NCI-H1930 (cell line): ENCODE results near the gene MAD1L1.

Experiments
- DNase-seq, 2 experiments: peaks; one replicate each; lab custom pipeline; 2025; lab: John Stamatoyannopoulos, UW

The MAD1L1 gene

DNA sequence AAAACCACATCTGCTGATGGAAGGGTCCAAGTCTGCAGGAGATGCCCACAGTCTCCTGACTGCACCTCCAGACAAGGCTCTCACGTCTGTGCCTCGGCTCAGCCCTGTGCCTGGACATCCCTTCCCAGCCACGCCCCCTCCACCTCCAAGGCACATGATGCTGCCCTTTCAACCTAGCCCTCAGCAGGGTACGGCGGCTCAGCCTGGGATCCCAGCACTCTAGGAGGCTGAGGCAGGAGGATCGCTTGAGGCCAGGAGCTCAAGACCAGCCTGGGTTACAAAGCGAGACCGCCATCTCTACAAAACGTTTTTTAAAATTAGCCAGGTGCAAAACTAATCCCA, 14.3 kb downstream of the MAD1L1 start:
- DNase-seq, result no peak

DNA sequence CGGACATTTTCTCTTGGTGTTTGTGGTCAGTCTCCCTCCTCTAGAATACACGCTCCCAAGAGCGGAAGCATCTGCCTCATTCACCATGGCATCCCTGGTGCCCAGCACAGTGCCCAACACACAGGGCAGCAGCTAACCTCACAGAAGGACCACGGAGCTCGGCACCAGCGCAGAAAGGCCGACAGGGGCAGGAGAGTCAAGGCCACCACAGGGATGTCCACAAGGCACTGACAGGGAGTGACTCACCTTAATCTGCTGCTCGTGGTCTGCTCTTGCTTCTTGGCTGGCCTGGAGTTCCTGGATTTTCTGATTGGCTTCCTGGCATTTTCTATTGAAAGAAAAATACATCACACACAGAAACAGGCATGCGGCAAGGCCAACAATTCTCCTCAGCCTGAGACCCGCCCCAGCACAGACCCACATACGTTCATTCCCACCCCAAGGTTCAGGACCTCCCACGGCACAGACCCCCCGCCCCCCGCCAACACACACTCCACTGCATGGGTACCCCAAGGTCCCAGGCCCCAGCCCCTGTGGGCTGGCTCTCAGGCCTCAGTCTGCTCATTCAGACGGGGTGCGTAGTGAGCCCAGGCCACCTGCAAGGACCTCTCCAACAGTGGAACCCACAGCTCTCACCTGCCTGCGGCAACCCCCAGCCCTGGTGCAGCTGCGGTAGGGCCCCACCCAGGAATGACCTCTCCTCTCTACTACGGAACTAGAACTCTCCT, 14.9 kb downstream of the MAD1L1 start:
- no peak for DNase-seq

DNA sequence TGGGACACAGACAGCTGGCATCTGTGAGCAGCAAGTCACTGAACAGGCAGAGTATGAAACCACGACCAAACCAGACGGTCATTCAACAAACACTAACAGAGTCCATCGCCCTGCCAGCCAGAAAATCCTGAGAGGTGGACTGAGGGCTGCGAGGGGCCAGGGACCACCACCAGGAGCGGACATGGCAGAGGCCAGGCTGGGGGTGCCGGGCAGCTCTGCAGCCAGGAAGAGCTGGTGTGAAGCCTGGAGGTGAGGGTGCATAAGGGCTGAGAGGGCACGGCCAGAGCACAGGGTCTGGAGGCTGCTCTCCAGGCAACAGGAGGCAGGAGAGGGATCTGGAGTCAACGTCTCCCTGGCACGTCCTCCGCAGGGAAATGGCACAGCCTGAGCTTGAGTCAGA, 15.5 kb downstream of the MAD1L1 start:
- no peak for DNase-seq

DNA sequence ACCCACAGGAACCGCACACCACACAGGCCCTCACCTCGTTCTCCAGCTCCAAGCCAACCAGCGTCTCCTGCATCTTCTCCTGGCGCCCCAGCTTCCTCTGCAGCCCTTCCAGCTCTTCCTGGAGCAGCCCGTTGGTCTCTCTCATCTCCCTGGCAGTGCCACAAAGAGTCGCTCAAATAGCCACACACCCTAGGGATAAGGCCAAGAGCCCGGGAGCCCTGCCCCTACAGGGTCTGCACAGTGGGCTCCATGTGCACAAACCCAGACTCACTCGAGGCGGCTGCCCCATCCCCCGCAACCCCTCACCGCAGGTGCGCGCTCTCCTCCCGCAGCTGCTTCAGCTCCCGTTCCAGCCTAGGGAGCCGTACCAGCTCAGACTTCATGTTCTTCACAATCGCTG, 16.9 kb downstream of the MAD1L1 start:
- no peak for DNase-seq

DNA sequence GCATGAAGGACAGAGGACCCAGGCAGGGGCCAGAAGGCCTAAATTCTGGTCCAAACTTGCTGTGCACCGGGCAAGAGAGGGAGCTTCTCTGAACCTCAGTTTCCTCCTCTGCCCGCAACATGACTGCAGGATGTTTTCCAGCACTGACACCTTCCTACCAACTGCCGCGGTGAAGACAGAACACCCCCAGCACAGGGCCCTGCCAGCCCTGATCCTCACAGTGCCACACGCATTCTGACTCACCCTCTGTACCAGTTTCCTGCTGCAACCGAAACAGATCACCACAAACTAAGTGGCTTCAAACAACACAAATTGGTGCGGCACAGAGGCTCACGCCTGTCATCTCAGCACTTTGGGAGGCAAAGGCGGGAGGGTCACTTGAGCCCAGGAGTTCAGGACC, 18.1 kb downstream of the MAD1L1 start:
- no peak for DNase-seq

DNA sequence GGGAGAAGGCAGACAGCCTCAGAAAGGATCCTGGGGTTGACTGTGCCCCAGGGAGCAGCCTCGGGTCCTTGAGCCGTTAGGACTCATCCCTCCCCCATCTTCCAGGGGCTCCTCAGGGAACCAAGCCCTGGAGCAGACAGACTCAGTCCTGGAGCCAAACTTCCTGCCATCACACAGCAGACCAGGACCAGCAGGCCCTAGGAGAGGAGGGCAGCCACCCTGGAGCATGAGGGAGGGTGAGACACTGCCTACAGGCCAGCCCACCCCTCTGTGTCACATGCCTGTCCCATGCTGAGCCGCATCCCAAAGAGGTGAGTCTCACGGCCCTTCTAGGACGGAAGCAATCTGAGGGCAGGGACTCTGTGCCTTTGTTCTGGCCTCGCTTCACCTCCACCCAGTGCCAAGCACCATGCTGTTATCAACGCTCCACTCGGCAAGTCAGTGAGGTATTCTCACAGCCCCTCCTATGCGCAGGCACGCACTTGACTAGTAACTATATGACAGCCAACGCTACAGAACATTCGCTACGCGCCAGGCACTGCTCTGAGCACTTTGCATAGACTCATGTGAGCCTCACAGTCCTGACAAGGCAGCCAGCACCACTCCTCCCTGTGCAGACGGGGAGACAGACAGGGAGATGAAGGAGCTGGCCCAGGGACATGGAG, 19.1 kb downstream of the MAD1L1 start:
- no peak for DNase-seq

DNA sequence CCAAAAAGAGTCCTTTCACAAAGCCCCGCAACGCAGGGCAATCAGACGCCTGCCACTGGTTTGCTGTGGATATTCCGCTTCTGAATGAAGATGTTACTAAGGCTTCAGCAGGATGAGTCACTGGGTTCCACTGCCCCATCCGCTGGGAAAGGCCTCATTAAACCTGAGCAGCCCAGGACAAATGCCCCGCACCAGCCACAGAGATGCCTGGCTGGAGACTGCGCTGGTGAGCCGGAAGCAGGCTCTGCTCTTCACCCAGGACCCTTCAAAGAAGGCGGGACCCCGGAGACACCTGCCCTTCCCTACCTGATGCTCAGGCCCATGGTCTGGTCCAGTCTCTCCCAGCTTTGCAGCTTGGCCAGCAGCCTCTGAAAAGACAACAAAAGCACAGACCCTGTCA, 19.8 kb downstream of the MAD1L1 start:
- DNase-seq, result no peak

DNA sequence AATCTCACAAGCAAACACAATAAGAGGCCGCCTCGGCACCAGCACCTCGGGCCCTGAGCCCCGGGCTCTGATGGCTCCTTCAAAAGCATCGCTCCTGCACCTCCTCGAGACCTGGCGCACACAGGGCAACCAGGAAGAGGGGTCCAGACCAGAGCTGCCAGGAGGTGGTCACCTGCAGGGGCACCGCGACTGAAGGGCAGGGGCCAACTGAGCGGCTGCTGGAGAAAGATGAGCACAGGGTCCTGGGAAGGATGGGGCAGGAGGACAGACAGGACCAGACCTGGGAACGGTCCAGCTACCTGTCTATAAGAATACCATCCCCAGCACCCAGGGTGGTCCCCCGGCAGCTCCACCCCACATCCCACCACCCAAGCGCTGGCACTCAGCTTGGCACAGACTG, 20.8 kb downstream of the MAD1L1 start:
- DNase-seq, result no peak

DNA sequence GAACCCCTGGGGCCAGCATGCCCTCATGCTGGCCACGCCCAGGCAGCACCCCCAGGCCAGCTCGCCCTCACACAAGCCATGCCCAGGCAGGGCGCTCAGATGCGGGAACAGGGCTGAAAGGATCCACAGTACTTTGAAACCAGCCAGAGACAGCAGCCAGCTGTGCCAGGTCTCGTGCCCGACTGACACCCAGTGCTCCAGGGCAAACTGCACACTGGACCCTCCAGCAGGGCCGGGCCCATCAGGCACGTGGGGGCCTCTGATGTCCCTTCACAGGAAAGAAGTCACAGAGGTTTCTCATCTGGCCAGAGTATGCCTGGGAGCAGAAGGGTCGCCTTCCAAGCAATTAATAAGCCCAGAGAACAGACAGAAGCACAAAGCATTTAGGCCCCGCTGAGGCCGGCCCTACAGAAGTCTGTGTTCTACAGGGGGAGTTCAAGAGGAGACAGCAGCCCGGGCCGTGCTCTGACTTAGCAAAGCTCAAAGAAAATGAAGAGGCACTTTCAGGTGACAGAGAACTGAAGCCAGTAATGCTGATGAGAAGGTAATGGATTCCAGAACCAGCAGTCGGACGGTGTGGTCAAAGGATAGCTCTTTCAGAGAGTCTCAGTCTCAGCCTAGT, 21.4 kb downstream of the MAD1L1 start:
- DNase-seq, result no peak

DNA sequence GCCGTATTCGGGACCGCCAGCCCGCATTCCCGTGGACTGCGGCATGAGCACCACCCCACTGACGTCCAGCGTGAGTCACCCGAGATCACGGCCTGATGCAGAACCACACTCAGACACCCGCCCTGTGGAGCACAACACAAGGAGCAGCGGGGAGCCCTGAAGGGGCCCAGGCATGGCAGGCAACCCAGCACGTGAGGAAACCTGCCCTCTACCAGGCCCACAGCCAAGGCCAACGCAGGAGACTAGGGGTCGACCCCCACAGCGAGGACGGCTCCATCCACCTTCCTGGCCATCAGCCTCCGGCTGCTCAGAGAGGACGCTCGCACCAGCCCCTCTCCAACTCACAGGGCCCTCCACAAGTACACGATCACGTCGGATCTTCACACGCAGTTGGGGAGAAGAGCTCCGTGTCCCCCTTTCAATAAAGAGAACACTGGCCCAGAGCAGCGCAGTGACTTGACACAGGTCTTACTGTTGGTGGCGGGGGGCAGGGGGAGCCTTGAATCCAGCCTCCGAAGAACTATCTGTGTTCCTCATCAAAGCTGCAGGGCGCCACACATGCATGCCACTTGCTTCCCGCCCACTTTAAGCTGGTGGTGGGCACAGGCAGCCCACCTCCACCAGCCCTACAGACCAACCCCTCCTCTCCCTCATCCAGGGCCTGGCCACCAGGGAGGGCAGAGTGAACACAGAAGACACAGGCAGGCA, 22.0 kb downstream of the MAD1L1 start:
- DNase-seq, result no peak

DNA sequence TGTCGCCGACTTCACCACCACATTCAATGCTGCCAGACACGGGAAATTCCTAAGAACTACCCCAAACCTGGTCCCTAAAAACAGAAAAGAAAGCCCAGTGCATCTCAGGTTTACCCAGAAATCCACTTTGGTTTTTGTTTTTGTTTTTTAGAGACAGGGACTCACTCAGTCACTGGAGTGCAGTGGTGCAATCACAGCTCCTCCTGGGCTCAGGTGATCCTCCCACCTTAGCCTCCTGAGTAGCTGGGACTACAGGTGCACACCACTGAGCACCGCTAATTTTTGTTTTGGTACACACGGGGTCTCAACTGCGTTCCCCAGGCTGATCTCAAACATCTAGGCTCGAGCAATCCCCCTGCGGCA, 22.8 kb downstream of the MAD1L1 start:
- no peak for DNase-seq

DNA sequence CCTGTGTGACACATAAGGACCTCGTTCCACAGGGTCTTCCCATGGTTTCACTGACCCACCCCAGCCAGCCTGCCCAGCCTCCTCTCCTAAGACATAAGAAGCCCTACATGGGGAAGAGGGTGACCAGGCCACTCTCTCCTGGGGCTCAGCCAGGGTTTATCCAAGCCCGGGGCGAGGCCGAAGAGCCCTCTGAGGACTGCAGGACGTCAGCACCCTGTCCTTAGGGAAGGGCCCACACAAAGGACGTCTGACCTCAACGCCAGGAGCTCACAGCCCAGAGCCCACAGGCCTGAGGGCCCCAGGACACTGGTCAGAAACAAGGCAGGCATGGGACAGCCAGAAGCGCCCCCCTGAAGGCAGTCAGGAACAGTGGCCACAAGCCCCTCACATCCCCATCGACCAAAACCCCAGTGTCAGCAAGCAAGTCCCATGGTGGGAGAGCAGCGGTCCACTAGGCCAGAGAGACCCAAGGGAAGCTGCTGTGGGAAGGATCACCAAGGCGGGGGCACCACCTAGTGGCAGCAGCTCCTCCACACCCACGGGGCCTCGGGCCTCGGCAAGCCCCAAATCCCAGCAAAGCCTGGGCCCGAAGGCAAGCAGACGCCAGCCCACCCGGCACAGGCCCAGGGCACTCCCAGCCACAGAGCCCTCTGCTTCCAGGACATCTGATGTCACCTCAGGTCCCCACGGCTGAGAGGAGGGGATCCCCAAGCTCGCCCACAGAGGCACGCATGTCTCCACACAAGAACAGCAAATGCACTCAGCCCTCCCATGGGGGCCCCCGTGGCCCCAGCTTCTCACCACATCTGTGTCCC, 23.4 kb downstream of the MAD1L1 start:
- peak in 1 of 2 experiments; percentile 32 for DNase-seq

DNA sequence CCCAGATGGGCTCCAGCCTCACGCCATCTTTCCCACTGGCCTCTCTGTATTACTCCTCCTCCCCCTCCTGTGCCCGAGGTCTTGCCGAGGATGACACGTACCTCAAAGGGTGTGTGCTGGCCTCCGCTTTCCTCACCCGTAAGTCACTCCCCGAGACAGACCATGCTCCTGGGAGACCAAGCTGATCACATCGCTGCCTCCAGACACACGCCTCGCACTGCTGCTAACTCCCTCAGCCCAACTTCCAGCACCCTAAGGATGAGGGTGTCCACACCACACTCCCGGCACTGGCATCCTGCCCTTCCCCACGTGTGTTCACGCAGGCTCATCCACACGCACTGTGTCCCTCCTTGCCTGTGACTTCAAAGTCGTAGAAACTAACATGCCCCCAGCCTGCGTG, 24.0 kb downstream of the MAD1L1 start:
- no peak for DNase-seq

DNA sequence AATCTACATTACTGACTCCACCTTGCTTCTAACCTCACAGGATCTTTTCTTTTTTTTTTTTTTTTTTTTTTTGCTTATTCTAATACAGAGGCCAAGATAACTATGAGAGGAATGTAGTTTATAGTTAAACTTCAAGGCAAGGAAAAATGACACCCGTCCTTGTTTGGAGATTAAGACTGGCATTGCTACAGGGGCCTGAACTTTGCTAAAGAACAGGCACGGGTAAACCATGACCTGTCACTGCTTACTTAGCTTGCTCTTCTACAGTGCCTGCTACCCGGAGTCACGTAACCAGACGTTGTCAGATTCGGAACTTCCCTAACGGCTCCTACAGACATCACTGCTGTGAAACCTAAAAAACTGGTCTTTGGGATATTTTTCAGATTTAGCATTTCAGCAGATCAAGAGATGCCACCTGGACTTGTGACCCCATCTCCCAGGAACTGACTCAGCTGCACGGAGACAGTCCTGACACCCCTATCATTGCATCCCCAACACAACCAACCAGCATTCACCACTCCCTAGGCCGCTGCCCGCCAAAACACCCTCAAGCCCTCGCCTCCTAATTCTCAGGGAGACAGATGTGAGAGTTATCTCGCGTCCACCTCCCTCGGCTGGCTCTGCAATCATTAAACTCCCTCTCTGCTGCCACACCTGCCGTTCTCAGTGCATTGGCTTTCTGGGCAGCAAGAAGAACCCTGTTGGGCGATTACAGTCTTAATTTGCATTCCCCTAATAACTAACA, 27.5 kb downstream of the MAD1L1 start:
- no peak for DNase-seq

DNA sequence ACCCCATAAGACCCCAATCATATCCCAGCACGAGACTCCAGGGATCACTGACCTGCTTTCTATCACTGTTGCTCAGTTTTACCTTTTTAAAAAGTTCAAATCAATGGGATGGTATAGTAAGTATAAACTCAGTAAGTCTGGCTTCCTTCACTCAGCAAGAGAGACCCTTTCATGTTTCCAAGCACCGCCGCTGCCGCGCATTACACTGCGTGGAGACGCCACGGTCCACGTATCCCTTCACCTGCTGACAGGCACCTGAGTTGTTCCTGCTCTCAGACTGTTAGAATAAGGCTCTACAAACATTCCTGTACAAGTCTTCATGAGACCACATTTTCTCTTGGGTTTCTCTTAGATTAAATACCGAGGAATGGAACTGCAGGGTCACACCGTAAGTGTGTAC, 28.3 kb downstream of the MAD1L1 start:
- DNase-seq, result no peak

DNA sequence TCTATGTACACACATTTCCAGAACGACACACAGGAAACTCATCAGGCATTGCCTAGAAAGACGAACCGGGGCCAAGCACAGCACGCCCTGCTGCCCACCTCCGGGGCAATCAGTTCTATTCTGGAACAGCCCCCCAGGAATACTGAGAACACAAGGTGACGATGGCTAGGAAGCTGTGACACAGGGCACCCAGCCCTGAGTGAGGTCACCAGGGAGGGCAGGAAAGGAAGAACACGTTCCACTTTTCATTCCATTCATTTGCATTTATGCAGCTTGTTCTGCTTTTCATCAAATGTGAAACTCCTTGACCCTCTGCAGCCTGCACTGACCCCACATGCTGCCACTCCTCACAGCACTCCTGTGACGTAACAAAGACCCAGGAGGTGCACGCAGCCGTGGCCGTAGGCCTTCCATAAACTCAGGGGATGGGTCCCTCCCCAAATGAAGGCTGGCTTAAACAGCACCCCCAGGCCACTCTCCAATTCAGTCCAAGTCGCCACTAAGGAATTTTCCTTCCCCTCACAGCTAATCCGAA, 28.9 kb downstream of the MAD1L1 start:
- no peak for DNase-seq

DNA sequence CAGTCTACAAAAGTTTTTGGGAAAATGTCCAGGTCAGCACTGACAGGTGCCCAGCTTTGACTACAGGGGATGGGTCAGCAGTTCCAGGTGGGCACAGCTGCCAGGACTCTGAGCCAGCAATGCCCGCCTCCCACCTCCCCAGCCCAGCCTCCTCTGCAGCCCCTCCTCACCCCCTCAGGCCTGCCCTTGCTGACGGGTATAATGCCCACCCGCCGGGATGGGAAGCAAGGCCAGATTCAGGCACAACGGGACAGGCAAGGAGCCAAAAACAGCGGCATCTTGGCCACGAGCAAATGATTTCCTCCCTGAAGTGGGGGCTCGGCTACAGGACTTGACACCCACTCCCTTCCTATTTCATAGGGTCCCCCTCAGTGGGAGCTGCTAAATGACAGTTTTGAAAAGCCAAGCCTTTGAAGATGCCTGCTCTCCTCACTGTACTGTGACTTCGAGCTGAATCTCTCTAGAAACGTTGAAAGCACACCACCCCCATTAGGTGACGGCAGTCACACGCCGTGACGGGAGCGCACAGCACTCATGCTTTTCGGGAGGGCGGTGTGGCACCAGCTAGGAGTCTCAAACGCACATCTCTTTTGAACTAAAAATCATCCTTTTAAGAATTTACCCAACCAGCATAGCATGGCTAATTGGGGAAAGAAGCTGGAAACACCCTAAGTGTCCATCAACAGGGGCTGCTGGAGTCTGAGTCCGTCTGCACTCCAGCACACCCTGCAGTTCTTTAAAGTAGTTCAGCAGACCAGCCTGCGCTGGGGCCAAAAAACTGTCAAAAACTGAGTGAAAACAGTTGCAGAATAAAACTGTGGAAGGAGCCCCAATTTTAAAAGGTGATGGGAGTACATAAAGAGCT, 29.6 kb downstream of the MAD1L1 start:
- DNase-seq, result no peak

DNA sequence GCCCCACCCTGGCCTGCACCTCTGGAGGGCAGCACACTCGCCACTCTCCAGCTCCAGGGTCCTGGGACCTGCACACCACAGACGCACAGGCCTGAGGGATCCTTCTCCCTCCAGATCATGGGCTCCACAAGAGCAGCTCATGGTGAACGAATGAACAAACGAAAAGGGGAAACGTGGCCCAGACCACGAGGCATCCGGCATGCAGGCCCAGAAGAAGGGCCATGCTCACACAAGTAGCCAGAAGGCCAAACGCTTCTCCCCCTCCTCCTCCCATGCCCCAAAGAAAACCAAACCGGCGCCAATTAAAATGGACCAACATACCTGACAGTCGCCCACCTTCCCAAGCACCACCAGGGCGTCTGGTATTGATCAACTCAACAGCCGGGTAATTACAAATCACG, 30.4 kb downstream of the MAD1L1 start:
- no peak for DNase-seq

DNA sequence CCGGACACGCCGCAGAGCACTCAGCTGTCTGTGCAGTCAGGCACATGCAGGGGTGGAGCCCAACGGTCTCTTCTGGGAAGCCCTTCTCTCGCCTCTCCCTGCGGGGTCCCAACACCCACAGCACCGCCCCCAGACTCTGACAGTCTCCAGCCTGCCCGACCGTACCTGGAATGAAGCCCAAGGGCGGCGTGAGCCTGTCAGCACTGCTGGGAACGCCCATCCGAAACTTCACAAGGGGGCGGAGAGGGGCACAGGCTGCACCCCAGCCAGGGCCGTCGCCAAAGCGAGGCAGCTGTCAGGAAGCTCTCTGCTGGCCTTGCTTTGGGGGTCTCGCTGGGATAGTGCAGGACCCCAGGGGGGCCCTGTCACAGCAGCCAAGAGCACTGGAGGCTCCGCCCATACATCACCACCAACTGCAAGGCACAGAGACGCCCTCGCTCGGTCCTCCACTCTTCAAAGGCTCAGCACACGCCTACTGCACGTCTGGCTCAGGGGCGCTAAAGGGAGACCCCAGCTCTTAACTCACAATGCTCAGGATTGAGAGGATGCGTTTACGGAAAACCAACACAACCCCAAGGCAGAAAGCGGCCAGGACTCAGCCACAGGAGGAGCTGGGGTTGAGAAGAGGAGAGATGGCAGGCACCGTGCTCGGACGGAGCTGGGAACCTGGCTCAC, 30.9 kb downstream of the MAD1L1 start:
- no peak for DNase-seq

DNA sequence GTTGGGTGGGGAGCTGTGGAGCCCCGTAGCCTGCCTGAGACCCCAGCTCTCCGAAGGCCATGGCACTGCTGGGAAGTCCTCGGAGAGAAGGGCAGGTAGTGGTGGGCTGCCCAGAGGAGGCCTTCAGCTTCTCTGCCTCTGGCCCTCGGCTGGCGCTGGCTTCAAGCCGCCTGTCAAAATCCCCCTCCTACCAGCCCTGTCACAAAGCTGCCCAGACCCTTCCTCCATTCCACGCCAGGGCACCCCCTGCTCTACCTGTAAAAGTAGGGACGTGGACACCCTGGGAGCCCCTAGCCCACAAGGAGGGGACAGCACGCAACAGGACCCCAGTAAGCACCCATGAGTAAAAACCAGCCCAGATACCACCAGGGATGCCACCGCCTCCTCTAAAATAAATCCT, 31.6 kb downstream of the MAD1L1 start:
- DNase-seq, result no peak
